HG02571 (cell line): ENCODE results near the gene GOLGA6A.
"Not testable (repeated sequence)": the region's sequence is repeated elsewhere in the genome, so short reads cannot be mapped to it uniquely, and the experiment has no call there.

Source experiments
- ATAC-seq: cut with Tn5 transposase; IDR thresholded peaks from one replicate; pipeline ENCODE4 v1.9.1; 2021; ENCODE audit warnings: mild to moderate bottlenecking, moderate library complexity; ENCODE audit not compliant: unreplicated experiment

GOLGA6A gene, protein sequence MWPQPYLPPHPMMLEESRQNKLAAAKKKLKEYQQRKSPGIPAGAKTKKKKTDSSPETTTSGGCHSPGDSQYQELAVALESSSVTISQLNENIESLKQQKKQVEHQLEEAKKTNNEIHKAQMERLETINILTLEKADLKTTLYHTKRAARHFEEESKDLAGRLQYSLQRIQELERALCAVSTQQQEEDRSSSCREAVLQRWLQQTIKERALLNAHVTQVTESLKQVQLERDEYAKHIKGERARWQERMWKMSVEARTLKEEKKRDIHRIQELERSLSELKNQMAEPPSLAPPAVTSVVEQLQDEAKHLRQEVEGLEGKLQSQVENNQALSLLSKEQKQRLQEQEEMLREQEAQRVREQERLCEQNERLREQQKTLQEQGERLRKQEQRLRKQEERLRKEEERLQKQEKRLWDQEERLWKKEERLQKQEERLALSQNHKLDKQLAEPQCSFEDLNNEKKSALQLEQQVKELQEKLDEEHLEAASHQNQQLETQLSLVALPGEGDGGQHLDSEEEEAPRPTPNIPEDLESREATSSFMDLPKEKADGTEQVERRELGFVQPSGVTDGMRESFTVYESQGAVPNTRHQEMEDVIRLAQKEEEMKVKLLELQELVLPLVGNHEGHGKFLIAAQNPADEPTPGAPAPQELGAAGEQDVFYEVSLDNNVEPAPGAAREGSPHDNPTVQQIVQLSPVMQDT

GRCh38 chr15:74082450-74082849 is at the start of gene GOLGA6A:
Gene GOLGA6A, minus strand, starts transcription at chr15:74082550. Its CDS starts 41 bp downstream, at chr15:74082509.
- not testable (repeated sequence) for ATAC-seq

DNA sequence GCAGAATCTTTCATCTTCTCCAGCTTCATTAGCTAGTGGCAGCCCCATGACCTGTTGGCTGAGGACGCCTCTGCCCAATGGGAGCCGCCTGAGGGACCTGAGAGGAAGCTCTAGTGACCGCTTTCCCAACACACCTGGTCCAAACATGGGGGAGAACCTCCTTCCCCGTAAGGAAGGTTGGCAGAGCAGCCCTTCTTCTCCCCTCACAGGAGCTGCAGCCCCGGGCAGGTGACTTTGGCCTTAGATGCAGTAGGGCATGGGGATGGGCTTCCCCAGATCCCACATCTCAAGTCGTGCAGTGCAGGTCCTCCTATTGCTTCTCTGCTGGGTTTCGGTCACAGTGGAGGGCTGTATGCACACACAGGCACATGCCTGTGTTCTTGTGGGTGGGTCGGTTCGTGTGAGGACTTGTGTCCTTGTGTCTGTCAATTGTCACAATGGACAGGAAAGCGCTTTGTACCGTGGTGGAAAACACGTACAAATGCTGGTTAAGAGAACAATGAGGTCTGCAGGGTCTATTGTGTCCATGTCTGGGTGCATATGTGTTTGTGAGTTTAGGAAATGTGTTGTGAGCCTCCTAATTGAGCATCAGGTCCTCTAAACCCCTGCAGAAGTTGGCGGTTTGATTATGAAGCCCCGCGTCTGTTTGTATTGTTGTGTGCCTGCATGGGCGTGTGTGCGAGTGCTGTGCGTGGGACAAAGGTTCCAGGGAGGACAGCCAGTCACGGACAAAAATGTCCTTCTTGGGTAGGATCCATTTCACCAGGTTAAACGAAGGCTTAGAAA is 49.5 kb upstream of the GOLGA6A start:
- no peak for ATAC-seq

DNA sequence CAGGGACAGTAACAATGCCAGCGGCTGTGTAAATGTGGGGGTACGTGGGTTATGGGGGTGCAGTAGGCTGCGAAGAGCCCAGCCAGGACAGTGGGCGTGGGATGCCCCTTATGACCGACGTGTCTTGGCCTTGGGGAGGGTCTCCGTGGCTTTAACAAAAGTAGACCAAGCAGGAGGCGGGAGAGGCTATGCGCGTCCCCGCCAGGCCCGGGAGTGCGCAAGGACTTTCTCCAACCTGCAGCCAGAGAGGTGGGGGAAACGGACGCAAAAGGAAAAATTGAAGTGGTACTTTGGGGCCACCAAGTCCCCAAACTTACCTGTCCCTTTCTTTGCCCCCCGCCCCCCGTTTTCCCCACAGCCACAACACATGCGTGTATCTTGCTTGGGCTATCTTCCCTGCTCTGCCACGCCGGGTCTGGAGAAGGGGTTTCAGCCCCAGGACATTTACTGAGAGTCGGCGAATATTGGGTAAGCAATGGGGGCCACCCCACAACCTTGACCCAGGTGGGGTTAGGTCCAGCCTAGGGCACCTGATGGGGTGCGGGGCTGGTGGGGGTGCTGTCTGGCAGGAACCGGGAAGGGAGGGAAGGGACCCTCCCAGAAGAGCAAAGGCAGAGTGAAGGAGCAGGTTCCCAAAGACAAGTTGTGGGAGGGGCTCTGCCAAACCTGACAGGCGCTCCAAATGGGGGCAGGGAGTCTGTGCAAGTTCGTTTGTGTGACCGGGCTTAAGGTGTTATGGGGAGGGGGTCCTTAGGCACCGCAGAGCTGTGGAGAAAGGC is 48.7 kb upstream of the GOLGA6A start:
- ATAC-seq = no peak

DNA sequence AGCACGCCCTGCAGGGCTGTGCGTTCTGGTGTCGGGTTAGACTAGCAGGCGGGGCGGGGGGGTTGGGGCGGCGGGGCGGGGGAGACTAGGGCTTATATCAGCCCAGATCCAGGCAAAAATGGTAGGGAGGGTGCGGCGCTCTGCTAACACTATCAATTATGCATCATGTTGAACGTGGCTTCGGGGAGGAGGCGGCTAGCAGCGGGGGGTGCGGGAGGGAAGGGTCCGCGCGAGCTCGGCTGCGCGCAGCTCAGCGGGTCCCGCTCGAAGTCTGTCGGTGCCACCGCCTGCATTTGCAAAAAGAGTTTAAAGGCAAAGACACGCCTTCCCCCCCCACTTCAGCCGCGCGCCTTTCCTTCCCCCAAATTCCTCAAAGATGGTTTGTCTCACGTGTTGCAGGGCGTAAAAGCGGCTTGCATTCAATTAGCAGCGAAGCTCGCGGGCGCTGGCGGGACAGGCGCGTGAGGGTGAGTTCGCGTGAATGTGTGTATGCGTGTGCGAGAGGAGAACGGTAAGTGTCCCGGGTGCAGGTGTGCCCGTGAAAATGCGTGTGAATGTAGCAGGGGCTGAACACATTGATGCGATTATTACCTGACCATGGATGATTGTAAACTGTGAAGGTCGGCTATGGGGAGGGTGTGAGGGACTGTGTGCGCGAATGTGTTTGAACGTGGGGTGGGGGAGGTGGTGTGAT is 48.0 kb upstream of the GOLGA6A start, which contains the start of gene ISLR2:
ISLR2 (plus strand) TSS at position 432 of the 694 bp plus-strand sequence. CDS start 2,169 bp downstream, outside the sequence.
- ATAC-seq = no peak

- no peak for ATAC-seq
Observed at GRCh38 chr15:74129586-74130154, 47.3 kb upstream of the GOLGA6A start.

DNA sequence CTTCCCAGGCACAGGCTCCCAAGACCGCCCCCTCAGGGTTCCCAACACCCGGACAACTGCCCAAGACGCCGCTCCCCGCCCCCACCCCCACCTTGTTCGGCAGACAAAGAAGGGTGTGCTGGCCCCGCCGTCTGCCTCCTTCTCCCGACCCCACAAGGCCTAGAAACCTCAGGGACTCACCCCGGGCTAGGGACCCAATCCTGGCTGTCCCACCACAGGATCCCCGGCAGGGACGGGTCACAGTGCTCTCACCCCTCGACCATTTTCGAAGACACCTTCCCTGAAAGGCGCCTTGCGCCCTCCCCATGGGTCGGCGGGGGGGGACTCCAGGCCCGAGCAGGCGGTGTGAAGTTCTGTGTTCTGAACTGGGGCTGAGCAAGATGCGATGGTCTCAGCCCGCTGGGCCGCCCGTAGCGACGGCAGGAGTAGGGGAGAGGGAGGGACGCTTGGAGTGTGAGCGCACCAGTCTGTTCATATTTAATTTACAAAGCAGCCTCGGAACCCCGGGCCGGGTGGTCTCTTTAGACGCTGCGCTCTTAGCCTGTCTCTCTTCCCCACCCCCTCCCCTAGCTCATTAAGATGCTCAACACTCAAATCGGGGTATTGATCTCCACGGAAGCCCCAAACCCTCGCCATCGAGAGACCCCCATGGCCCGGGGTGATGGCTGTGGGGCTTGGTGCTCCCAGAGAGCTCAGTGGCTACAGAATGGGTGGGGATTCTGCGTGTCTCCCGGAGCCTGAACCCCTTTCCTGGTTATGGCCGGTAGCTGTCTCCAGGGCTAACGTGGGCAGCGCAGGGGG is 46.6 kb upstream of the GOLGA6A start:
- ATAC-seq = no peak

DNA sequence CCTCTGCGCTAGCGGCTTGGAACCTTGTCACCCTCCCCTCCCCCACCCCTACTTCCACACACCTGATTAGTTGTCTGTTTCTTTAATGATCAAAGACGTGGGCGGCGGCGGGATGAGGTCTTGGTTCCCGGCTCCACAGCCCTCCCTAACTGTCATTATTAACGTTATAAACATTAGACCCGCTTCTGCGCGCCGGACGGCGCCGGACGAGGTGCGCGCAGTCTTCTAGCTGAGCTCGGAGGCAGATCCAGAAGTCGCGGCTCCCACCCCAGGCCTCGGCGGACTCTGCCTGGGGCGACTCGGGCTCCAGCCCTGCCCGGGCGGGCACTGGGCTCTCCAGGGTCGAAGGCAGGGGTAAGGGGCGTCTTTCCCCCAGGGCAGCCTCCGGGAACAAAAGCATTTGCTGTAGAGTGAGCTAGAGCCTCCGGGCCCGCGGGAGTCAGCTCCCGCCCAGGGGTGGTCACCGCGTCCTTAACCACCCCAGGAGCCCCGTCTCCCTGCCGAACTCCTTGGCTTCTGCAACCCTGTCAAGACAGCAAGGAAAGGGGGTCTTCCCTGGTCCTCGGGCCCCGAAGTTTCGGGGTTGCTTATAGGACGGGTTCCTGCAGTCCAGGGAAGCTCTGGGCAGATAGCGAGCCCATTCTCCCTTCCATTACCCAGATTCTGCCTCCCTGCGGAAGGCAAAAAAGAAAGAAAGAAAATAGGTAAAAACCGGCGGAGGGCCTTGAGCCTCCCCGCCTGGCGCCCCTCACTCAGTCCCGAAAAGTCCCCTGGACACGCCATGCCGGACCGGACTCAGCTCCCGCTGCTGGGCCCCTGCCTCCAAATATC is 45.8 kb upstream of the GOLGA6A start:
- ATAC-seq = no peak

DNA sequence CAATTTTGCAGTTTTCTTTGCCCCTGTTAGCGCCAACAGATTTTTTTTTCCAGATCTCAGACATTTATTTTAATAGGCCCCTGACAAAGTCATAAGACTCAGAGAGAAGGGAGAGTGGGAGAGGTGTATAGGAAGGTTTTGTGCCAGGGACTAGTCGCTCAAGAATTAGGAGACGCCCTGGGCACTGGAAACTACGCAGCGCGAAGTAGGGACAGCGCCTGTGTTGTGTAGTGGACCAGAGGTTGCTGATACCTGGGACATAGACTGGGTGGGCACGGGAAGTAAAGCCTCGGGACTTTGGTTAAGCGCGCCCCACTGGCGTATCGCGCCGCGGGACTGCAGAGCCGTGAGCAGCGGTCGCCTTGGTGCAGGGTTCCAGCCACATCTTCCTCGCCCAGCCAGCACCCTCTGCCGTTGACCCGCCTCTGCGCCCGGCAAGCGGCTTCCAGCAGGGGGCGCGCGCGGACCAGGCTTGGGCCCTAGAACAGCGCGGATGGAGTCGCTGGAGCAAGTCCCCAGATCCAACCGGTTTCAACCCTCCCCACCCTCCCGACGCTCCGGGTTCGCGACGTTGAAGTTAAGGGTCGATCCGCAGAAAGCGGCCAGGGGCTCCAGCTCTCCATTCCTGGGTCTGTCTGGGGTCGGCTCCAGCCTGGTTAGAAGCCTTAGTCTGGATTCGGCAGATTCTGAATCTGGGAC is 45.1 kb upstream of the GOLGA6A start:
- no peak for ATAC-seq

GRCh38 chr15:74124759-74125158 is 42.4 kb upstream of the GOLGA6A start:
- no peak for ATAC-seq

- ATAC-seq = no peak
Observed at GRCh38 chr15:74124196-74124595, 41.8 kb upstream of the GOLGA6A start.

DNA sequence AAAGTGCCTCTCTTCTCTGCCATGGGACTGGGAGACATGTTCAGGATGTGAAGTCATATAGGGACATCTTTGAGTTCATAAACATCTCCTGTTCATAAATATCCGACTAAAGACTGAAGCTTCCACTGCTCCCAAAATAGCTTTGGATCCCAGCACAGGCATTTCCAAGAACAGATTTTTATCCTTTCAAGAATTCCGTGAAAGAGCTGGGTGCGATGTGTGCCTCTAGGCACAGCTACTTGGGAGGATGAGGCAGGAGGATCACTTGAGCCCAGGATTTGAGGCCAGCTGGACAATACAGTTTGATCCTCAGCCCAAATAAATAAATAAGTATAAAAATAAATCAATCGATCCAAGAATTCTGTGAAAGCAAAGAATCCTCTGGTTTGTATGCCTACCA is 41.3 kb upstream of the GOLGA6A start:
- ATAC-seq = no peak

DNA sequence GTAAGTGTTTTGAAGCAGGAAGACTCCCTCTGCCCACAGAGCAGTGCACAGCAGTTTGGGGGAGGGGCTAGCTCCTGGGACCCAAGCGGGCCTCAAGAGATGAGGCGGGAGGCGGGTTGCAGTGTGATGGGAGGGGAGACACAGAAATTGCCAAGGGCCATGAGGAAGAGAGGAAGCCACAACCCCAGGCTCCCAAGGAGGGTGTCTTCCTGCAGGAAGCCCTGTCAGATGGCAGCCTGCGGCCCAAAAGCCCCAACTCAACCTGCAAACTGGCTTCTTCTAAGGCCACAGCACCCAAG is 40.7 kb upstream of the GOLGA6A start:
- no peak for ATAC-seq

DNA sequence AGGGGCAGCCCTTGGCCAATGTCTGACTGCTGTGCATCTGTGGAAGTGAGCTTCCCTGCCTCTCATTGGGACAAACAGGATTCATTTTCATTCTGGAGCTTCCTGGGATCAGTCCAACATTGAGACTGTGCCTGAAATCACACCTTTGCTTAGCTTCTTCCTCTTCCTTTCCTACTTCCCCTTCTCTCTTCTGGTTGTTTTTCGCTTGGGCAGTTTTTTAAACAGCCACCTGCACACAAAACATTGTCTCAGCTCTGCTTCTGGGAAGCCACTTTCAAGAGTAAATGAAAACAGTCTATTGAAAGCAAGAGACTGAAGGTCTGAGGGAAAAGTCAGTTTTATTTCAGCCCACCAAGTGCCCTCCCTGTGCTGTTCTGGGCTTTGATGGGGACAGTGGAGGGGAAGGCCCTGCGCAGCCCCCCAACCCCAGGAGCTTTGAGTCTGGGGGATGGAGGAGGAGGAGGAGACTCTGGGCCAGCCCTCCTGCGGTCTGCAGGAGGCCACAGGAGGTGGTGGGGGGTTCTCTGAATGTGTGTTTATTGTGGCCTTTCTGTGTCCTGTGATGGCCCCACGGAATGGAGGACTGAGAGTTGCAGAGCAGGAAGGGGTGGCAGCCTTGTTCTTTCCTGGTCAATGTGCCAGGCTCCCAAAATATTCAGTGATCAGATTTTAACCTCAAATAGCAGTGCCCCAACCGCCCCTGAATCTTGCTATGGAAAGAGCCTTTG is 40.2 kb upstream of the GOLGA6A start:
- no peak for ATAC-seq

GRCh38 chr15:74121858-74122257 is 39.5 kb upstream of the GOLGA6A start:
- no peak for ATAC-seq

- no peak for ATAC-seq
Observed at GRCh38 chr15:74121039-74121438, 38.7 kb upstream of the GOLGA6A start.

DNA sequence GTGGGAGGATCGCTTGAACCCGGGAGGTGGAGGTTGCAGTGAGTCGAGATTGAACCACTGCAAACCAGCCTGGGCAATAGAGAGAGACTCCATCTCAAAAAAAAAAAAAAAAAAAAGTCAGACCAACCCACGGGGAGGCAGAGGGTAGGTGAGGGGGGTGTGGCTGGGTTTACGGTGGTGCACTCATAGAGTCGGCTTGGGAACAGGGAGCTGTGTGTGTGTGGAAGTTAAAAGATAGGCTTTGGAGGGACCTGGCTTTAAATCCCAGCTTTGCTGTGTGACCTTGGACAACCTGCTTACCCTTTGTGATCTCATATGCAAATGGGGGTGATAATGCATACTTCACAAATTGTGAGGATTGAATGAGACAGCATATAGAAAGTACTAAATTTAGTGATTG is 38.1 kb upstream of the GOLGA6A start:
- no peak for ATAC-seq

GRCh38 chr15:74109713-74110112 is 27.4 kb upstream of the GOLGA6A start:
- ATAC-seq = no peak
